GM23248 (cell line): Measurements from ENCODE around the gene URM1.

ENCODE experiments used
- EZH2 ChIP-seq: fragments of 200-600 bp; sonication (generic); IDR thresholded peaks from 2 replicates; pipeline ENCODE4 v1.6.1; 2018; ENCODE audit warnings: antibody characterized with exemption, mild to moderate bottlenecking; ENCODE audit not compliant: insufficient read depth, poor library complexity, severe bottlenecking
- EZH2phosphoT487 ChIP-seq: fragments of 200-600 bp; sonication (generic); IDR thresholded peaks from 2 replicates; pipeline ENCODE4 v1.6.1; 2018; ENCODE audit warnings: antibody characterized with exemption, moderate library complexity, mild to moderate bottlenecking, low read depth; ENCODE audit not compliant: insufficient read depth

- no peak for TF ChIP-seq EZH2
- no peak for TF ChIP-seq EZH2phosphoT487
Measured at GRCh38 chr9:128371630-128372117, 500 bp downstream of the URM1 start.
